NCI-H226 (cell line): ENCODE results near the gene CCT6B.

ENCODE experiments used
- DNase-seq: peaks from one replicate; pipeline ENCODE4 v3.0.0-alpha.2; 2015

The CCT6B gene

GRCh38 chr17:34883106-34884000 is 77.9 kb downstream of the CCT6B start:
- no peak for DNase-seq

- no peak for DNase-seq
Observed at GRCh38 chr17:34879146-34879545, 82.1 kb downstream of the CCT6B start.
